IPS-18c (cell line): ENCODE measurements around the gene S100A16.
"Not testable (repeated sequence)": the region's sequence is repeated elsewhere in the genome, so short reads cannot be mapped to it uniquely, and the experiment has no call there.

ENCODE experiments used
- H3K4me3 ChIP-seq: 2 replicates; pipeline ENCODE4 v1.7.0; 2013; ENCODE audit warnings: low read depth, mild to moderate bottlenecking, low read length, moderate library complexity; ENCODE audit not compliant: insufficient read depth
- H3K9me3 ChIP-seq: one replicate; pipeline ENCODE4 v1.6.1; 2013; ENCODE audit warnings: mild to moderate bottlenecking, low read length, moderate library complexity; ENCODE audit not compliant: control insufficient read depth, insufficient read depth

Gene S100A16

DNA sequence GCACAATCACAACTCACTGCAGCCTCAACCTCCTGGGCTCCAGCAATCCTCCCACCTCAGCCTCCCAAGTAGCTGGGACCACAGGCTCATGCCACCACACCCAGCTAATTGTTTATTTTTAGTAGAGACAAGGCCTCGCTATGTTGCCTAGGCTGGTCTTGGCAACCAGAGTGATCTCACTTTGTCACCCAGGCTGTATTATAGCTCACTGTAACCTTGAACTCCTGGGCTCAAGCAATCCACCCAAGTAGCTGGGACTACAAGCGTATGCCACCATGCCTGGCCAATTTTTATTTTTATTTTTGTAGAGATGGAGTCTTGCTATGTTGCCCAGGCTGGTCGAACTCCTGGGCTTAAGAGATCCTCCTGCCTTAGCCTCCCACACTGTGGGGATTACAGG, 50.9 kb downstream of the S100A16 start:
- H3K4me3 ChIP-seq, H3K9me3 ChIP-seq: not testable (repeated sequence)

DNA sequence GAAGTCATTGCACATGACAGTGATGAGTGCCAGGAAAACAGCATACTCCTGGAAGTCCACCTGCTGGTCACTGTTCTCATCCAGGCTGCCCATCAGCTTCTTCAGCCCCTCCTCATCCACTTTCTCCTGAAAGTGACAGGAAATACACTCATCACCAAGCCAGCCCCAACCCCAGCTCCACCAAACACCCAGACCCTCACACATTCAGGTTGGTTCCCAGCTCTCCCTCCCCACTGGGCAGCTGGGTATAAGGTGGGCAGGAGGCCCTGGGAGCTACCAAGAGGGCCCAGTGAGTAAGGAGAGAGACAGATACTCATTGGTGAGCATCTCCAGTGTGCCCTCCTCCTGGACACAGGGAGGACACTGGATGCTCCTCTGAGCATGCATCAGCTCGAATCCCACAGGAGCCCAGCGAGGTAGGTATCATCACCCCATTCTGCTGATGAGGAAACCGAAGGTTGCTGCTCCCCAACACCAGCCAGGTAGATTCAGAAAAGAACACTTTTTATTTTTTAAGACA, 51.4 kb downstream of the S100A16 start:
- Histone ChIP-seq H3K4me3 (no peak overlapping the region), H3K9me3 (no peaks in the 10 kb centered on the region)

DNA sequence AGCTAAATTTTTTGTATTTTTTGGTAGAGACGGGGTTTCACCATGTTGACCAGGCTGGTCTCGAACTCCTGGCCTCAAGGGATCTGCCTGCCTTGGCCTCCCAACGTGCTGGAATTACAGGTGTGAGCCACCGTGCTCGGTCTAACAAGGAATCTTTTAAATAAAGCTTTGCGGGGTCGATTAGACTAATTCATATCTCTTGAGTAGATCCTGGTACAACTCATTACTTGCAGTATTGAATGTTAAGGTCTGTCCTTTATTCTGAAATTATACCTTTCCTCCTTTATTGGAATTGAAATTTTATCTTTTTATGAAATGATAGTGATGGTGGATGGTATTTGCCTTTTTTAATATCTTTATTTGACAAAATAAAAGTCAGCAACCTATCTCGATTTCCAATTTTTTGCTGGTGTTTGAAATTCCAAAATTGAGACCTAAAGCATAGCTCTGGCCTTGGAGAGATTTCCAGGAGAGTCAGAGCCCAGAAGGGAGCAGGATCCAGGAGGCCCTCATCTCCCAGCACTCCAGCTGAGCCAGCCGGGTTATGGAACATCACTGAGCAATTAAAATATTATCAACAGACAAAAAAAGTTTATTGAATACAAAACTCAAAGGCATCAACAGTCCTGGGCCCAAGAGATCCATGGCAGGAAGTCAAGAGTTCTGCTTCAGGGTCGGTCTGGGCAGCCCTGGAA, 52.0 kb downstream of the S100A16 start:
- no peaks in the 10 kb centered on the region for H3K9me3 ChIP-seq
- H3K4me3 ChIP-seq = no peak overlapping the region

DNA sequence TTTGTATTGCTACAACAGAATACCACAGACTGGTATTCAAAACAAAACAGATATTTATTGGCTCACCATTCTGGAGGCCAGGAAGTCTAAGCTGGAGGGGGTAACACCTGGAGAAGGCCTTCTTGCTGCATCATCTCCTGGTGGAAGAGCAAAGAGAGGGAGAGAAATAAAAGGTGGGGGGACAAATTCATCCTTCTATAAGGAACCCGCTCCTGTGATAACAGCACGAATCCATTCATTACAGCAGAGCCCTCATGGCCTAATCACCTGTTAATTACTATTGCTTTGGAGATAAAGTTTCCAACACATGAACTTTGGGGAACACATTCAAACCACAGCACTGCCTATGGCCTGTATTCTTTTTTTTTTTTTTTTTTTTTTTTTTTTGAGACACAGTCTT, 52.7 kb downstream of the S100A16 start:
- no peak overlapping the region for H3K4me3 ChIP-seq
- H3K9me3 ChIP-seq = no peaks in the 10 kb centered on the region

DNA sequence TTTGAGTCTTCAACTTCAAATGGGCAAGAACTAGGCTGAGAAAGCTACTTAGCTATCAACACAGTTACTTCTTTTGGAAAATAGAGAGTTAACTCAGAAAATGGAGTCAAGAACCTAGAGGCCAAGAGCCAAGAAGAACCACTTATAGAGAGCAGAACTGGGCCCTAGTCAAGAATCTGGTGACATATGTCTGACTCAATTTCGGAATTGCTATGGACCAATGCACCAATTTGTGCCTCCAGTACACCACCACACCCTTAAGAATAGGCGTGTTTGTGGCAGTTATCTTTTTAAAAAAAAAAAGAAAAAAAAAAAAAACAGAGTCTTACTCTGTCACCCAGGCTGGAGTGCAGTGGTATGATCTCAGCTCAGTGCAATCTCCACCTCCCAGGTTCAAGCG, 55.1 kb downstream of the S100A16 start:
- Histone ChIP-seq H3K4me3 (no peak overlapping the region), H3K9me3 (no peaks in the 10 kb centered on the region)
